Mucosa of descending colon (tissue), 3 donors: ENCODE data around the gene DNM3. TPM values are rescaled to one million over a fixed set of nuclear protein-coding genes. Genes with fewer than 3 reads are reported as not detected.

Experiments
- ATAC-seq: fragments of 200-7000 bp; cut with Tn5 transposase; one replicate; pipeline ENCODE4 v1.9.1; 2020; ENCODE audit warnings: mild to moderate bottlenecking, moderate library complexity
- DNase-seq, 3 donors: peaks; one replicate each; pipeline ENCODE4 v3.0.0-alpha.2; 2020
- H3K36me3 ChIP-seq: fragments of 200-600 bp; one replicate; pipeline ENCODE4 v1.8.0; 2021; ENCODE audit warnings: low read depth, mild to moderate bottlenecking
- H3K4me1 ChIP-seq: fragments of 200-600 bp; one replicate; pipeline ENCODE4 v1.8.0; 2021; ENCODE audit warnings: low read depth, mild to moderate bottlenecking
- H3K4me3 ChIP-seq: fragments of 200-600 bp; one replicate; pipeline ENCODE4 v1.8.0; 2021; ENCODE audit warnings: mild to moderate bottlenecking
- H3K9me3 ChIP-seq: fragments of 200-600 bp; one replicate; pipeline ENCODE4 v1.8.0; 2021; ENCODE audit warnings: mild to moderate bottlenecking
- intact Hi-C, 2 donors: fragments of 100-400 bp; cut with DNase I in 1 of 2; cut with micrococcal nuclease in 1 of 2; formaldehyde crosslinking; loops; one replicate each; pipeline versions ENCODE4 v1.11.0 to v1.11.1; 2022; cut with DNase I, micrococcal nuclease
- total RNA-seq, 3 donors: library from RNA; stranded (reverse); fragmentation: NEBNext Ultra II Directional in 2 of 3; extraction: Animal tissue kit (Norgen Biotek cat#: 25700) in 2 of 3; gene quantifications; one replicate each; pipeline versions ENCODE4 v1.2.1 to v1.2.4, GENCODE V29; 2021 to 2023
- TF ChIP-seq, protein P1 (sequence below): fragments of 200-600 bp; IDR thresholded peaks from one replicate; pipeline ENCODE4 v1.8.0; 2022; ENCODE audit warnings: antibody characterized with exemption, mild to moderate bottlenecking
- donor health status: DM: no; HTN: no; CAD: no; lungs with moderate emphysema.
- donor health status: DM: no; HTN: no; CAD: no.
- donor health status: DM: no; HTN: yes; CAD: no.

DNM3 gene
- total RNA-seq, 3 donors from 2014 or later = 1.4 to 6.4 (median 2.1) TPM

DNA sequence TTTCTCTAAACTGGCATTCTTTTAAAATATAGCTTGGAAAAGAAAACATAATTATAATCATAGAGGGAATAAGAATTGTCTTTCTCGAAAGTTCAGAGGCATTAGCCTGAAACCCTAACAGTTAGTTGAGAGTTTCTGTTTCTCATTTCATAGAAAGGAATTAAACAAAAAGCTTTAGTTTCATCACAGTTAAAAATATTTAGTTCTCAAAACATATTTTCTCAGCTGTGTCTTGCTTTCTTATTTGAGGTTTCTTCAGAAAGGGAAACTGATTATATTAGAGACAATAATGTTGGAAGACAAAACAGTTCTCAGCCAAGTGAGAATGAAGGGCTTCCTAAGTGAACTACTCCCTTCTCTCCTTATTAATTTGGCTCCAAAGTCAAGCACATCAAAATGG is 503.8 kb downstream of the DNM3 start:
- H3K36me3 ChIP-seq = no peaks in the 10 kb centered on the region
- intact Hi-C loops = no loop called here
- peaks cover 4% of the 10 kb centered on the region for H3K9me3 ChIP-seq
- TF ChIP-seq, protein P1, sequence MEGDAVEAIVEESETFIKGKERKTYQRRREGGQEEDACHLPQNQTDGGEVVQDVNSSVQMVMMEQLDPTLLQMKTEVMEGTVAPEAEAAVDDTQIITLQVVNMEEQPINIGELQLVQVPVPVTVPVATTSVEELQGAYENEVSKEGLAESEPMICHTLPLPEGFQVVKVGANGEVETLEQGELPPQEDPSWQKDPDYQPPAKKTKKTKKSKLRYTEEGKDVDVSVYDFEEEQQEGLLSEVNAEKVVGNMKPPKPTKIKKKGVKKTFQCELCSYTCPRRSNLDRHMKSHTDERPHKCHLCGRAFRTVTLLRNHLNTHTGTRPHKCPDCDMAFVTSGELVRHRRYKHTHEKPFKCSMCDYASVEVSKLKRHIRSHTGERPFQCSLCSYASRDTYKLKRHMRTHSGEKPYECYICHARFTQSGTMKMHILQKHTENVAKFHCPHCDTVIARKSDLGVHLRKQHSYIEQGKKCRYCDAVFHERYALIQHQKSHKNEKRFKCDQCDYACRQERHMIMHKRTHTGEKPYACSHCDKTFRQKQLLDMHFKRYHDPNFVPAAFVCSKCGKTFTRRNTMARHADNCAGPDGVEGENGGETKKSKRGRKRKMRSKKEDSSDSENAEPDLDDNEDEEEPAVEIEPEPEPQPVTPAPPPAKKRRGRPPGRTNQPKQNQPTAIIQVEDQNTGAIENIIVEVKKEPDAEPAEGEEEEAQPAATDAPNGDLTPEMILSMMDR = no peak
- no peak for DNase-seq
- no peak for ATAC-seq
- H3K4me1 ChIP-seq = no peaks in the 10 kb centered on the region
- H3K4me3 ChIP-seq = no peak overlapping the region

DNA sequence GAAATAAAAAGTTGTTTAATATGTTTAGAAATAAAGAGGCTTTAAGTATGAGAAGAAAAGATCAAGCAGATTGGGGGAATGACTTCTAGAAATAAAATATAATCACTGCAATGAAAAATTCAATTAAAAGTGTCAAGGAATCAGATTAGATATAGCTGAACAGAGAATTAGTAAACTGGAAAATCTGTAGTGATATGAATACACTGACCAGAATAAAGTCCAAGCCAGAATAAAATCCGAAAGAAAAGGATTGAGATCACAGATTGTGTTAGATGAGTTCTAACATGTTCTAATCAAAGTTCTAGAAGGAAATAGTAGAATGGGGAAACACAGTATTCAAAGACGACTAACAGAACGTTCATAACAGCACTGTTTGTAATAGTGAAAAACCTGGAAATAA is 506.1 kb downstream of the DNM3 start:
- Histone ChIP-seq H3K9me3 (peaks cover 4% of the 10 kb centered on the region), H3K4me3 (no peak overlapping the region), H3K36me3 (no peaks in the 10 kb centered on the region), H3K4me1 (no peaks in the 10 kb centered on the region)
- TF ChIP-seq, protein P1 = no peak
- intact Hi-C loops = no loop called here
- DNase-seq (no peak), ATAC-seq (no peak)

DNA sequence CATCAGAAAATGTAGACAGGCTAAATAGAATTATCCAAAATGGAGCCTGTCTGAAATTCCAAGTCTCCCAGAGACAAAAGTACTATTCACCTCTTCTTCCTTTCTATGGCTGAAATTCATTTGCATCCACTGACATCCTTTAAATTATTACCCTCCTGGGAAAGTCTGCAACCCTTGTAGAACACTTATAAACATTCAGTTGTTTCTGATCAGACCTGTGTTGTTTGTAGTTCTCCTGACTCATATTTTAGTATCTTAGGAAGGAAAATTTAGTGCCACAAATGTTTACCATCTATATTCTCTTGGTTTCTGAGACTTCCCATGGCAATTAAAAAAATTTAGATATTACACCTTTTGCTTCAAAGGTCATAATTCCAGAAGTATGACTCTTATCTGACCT is 509.6 kb downstream of the DNM3 start:
- Histone ChIP-seq H3K36me3 (no peaks in the 10 kb centered on the region), H3K4me3 (no peak overlapping the region), H3K9me3 (peaks cover 4% of the 10 kb centered on the region), H3K4me1 (no peaks in the 10 kb centered on the region)
- DNase-seq = no peak
- no peak for ATAC-seq
- TF ChIP-seq, protein P1 = no peak
- intact Hi-C loops = no loop called here

DNA sequence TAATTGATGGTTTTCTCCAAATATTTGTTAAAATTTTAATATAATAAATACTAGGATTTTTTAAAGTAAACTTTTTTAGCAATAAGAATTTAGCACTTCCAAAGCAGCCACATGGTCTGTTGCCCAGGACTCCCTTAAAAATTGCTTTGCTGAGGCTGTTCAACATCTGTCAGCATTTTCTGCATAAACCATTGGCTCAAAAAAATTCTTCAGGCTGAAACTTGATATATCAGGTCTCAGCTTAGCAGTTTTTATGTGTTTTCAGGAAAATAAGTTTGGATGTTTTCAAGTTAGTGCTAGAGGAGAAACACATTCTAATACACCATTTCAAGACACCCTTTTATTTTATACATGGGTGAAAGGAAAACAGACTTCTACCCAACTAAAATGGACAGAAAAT is 510.0 kb downstream of the DNM3 start:
- DNase-seq (no peak), ATAC-seq (no peak)
- H3K9me3 ChIP-seq = peaks cover 4% of the 10 kb centered on the region
- no peaks in the 10 kb centered on the region for H3K36me3 ChIP-seq
- TF ChIP-seq, protein P1 = no peak
- no peaks in the 10 kb centered on the region for H3K4me1 ChIP-seq
- H3K4me3 ChIP-seq = no peak overlapping the region
- intact Hi-C loops = no loop called here

DNA sequence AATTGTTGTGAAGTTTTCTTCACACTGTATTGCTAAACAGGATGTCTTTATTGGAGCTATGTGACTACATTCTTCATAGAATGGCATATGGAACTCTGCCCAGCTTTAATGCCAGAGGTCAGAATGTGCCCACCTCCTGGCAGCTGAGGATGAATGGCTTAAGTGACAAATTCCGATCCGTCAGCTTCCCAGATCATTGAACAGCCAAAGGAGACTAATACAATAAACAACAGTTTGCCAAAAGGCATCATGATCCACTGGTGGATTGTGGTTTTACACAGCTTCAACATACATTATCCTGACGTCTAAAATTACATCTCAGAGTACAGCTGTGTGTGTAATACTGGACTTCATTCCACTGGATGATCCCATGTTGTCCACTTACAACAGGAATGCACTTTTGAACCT is 510.5 kb downstream of the DNM3 start:
- DNase-seq (no peak), ATAC-seq (no peak)
- Histone ChIP-seq H3K36me3 (no peaks in the 10 kb centered on the region), H3K4me1 (no peaks in the 10 kb centered on the region), H3K4me3 (no peak overlapping the region), H3K9me3 (peaks cover 4% of the 10 kb centered on the region)
- TF ChIP-seq, protein P1 = no peak
- intact Hi-C loops = no loop called here

DNA sequence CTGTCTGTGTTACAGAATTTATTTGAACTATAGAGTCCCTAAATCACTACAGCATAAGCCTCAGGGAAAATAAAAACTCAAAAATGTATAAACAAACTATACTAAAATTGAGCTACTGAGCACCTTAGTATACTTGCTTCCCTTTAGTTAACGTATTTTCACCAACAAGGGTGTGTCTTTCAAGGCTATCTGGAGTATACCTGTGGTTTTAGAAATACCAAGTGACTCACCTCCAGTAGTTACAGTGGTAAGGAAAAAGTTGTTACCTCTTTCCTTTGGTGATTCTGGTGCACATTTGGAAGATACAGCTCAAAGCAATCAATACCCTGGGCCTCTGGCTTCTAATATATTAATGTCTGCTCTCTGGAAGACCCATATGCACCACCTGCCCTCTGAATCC is 511.1 kb downstream of the DNM3 start:
- intact Hi-C loops = no loop called here
- no peaks in the 10 kb centered on the region for H3K36me3 ChIP-seq
- H3K9me3 ChIP-seq = no peaks in the 10 kb centered on the region
- DNase-seq (no peak), ATAC-seq (peak; percentile 67)
- H3K4me1 ChIP-seq = peaks cover 6% of the 10 kb centered on the region
- TF ChIP-seq, protein P1 = no peak
- no peak overlapping the region for H3K4me3 ChIP-seq
